ENCODE results near the gene USP48.

Gene USP48

GRCh38 chr1:21651214-21652042, 131.5 kb downstream of the USP48 start (continued):
- peak; percentile 78; the same call in 1 of the 2 replicates for TF ChIP-seq ZNF391 (tag by site-specific recombination; IDR thresholded peaks at IDR 0.05; ENCODE audit: borderline replicate concordance, low read depth)
- TF ChIP-seq ZNF768 (tag by site-specific recombination; IDR thresholded peaks at IDR 0.05) = 0 out of 2 replicates have a peak, but pooled peaks have one; percentile 46
- TF ChIP-seq SALL2 (tag by site-specific recombination; IDR thresholded peaks at IDR 0.05; ENCODE audit: borderline replicate concordance) = no peak
- TF ChIP-seq, protein P1, sequence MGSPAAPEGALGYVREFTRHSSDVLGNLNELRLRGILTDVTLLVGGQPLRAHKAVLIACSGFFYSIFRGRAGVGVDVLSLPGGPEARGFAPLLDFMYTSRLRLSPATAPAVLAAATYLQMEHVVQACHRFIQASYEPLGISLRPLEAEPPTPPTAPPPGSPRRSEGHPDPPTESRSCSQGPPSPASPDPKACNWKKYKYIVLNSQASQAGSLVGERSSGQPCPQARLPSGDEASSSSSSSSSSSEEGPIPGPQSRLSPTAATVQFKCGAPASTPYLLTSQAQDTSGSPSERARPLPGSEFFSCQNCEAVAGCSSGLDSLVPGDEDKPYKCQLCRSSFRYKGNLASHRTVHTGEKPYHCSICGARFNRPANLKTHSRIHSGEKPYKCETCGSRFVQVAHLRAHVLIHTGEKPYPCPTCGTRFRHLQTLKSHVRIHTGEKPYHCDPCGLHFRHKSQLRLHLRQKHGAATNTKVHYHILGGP (tag by site-specific recombination; IDR thresholded peaks at IDR 0.05) = no peak
- peak; percentile 57; the same call in 1 of the 2 replicates for TF ChIP-seq GLIS2 (tag by site-specific recombination; IDR thresholded peaks at IDR 0.05)
- 0 out of 2 replicates have a peak, but pooled peaks have one; percentile 15 for TF ChIP-seq ZBTB11 (tag by site-specific recombination; conservative IDR thresholded peaks at IDR 0.05; ENCODE audit: low read depth)
- TF ChIP-seq GLI4 (tag by site-specific recombination; IDR thresholded peaks at IDR 0.05) = no peak
- TF ChIP-seq SP7 (tag by site-specific recombination; IDR thresholded peaks at IDR 0.05) = peak; percentile 66; the same call in 1 of the 2 replicates
- no peak; the same call in 1 of the 2 replicates for TF ChIP-seq ZNF785 (tag by site-specific recombination; IDR thresholded peaks at IDR 0.05)
- TF ChIP-seq ZBTB10 (tag by site-specific recombination; IDR thresholded peaks at IDR 0.05) = 0 out of 2 replicates have a peak, but pooled peaks have one; percentile 31
- peak; percentile 63 for TF ChIP-seq EGR2 (tag by site-specific recombination; IDR thresholded peaks at IDR 0.05; ENCODE audit: low read depth)
- TF ChIP-seq, protein P2, sequence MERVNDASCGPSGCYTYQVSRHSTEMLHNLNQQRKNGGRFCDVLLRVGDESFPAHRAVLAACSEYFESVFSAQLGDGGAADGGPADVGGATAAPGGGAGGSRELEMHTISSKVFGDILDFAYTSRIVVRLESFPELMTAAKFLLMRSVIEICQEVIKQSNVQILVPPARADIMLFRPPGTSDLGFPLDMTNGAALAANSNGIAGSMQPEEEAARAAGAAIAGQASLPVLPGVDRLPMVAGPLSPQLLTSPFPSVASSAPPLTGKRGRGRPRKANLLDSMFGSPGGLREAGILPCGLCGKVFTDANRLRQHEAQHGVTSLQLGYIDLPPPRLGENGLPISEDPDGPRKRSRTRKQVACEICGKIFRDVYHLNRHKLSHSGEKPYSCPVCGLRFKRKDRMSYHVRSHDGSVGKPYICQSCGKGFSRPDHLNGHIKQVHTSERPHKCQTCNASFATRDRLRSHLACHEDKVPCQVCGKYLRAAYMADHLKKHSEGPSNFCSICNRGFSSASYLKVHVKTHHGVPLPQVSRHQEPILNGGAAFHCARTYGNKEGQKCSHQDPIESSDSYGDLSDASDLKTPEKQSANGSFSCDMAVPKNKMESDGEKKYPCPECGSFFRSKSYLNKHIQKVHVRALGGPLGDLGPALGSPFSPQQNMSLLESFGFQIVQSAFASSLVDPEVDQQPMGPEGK (tag by site-specific recombination; IDR thresholded peaks at IDR 0.05) = peak; percentile 45; the same call in 1 of the 2 replicates
- peak; percentile 49; the same call in 1 of the 2 replicates for TF ChIP-seq YY2 (tag by site-specific recombination; IDR thresholded peaks at IDR 0.05)
- TF ChIP-seq HOXD13 (CRISPR knock-in tag; IDR thresholded peaks at IDR 0.05; ENCODE audit: borderline replicate concordance) = no peak
- 0 out of 2 replicates have a peak, but pooled peaks have one; percentile 36 for TF ChIP-seq ZBTB1 (tag by site-specific recombination; IDR thresholded peaks at IDR 0.05)
- peak; percentile 93 for TF ChIP-seq ZSCAN4 (tag by site-specific recombination; IDR thresholded peaks at IDR 0.05)
- peak; percentile 57 for TF ChIP-seq ZNF398 (tag by site-specific recombination; IDR thresholded peaks at IDR 0.05)
- TF ChIP-seq ZBTB26 (tag by site-specific recombination; optimal IDR thresholded peaks at IDR 0.05) = peak; percentile 82
- TF ChIP-seq KLF9 (tag by site-specific recombination; IDR thresholded peaks at IDR 0.05; ENCODE audit: low read depth) = peak; percentile 62; the same call in 1 of the 2 replicates
- TF ChIP-seq ZBTB7A (tag by site-specific recombination; IDR thresholded peaks at IDR 0.05; ENCODE audit: low read depth) = peak; percentile 86
- peak; percentile 40; the same call in 1 of the 2 replicates for TF ChIP-seq KLF17 (tag by site-specific recombination; IDR thresholded peaks at IDR 0.05)
- peak; percentile 76; the same call in 1 of the 2 replicates for TF ChIP-seq ZNF2 (tag by site-specific recombination; IDR thresholded peaks at IDR 0.05)
